HFFc6 (cell line): ENCODE data around the gene IFITM5. TPM values are rescaled to one million over a fixed set of nuclear protein-coding genes. Genes with fewer than 3 reads are reported as not detected.
A peak's percentile ranks its signal among the peaks of the same experiment; 100 is the strongest.

Experiments used
- DNase-seq: peaks from one replicate; pipeline ENCODE4 v3.0.0-alpha.2; 2018
- H3K27ac Mint-ChIP-seq: 2 replicates; pipeline ENCODE4 v1.8.0; 2020; ENCODE audit warnings: mild to moderate bottlenecking, mixed read lengths
- H3K27me3 Mint-ChIP-seq: 2 replicates; pipeline ENCODE4 v1.8.0; 2021; ENCODE audit warnings: mild to moderate bottlenecking, moderate library complexity, mixed read lengths; ENCODE audit not compliant: insufficient read depth
- H3K36me3 Mint-ChIP-seq: 2 replicates; pipeline ENCODE4 v1.8.0; 2021; ENCODE audit warnings: low read depth, mixed read lengths
- H3K4me1 Mint-ChIP-seq: 2 replicates; pipeline ENCODE4 v1.8.0; 2020; ENCODE audit warnings: low read depth, mixed read lengths
- H3K4me3 Mint-ChIP-seq: 2 replicates; pipeline ENCODE4 v1.8.0; 2020; ENCODE audit warnings: mild to moderate bottlenecking, moderate library complexity, mixed read lengths
- H3K9me3 Mint-ChIP-seq: 2 replicates; pipeline ENCODE4 v1.8.0; 2020; ENCODE audit warnings: mild to moderate bottlenecking, mixed read lengths
- total RNA-seq, 6 experiments: library from RNA; stranded (reverse); fragmentation: NEBNext Ultra II Directional; extraction: Animal tissue kit (Norgen Biotek cat#: 25700); gene quantifications; 2 replicates in 1 of 6; 3 replicates in 5 of 6; pipeline ENCODE4 v1.2.3, GENCODE V29; 2021
- TF ChIP-seq, protein P1 (sequence below): fragments of 200-600 bp; sonication (generic); IDR thresholded peaks from 2 replicates; pipeline ENCODE4 v1.5.0; 2021; ENCODE audit warnings: antibody characterized with exemption, mild to moderate bottlenecking

Gene IFITM5
- total RNA-seq, 6 experiments from 2014 or later, result not detected

DNA sequence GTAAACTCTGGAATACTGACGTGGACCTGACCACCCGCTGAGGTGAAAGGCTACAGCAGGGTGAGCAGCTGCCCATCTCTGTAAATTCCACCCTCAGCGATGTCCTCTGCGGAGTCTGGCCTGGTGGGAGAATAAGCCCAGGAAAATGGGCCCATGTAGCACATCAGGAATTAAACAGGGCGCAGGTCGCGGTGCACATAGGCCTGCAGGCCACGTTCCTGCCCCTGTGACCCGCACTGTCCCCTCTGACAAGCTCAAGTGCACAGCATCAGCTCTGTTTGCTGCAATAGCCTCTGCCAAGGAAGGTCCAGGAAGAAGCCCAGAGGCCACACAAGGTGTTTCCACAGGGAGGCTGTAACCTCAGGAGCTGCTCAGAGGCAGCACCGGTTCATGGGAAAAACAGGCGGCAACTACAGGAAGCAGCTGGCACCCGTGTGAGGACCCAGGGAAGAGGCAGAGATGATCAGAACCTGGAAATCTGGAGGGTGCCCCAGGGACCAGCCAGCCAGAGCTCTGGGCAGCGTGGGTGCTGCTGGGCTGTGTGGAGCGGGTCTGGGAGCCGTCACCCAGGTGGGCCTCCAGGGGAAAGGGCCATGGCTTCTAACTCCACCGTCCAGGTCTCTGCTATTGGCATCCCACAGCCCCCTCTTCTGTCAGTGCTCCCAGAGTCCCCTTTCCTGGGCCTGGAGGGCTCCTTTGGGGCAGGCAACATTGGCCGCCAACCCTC lies 7.5 kb upstream of the IFITM5 start:
- Mint-ChIP-seq H3K27me3 (peaks cover 2% of the 10 kb centered on the region; the same call in 1 of the 2 replicates), H3K36me3 (peaks cover 8% of the 10 kb centered on the region; the same call in 1 of the 2 replicates), H3K9me3 (no peaks in the 10 kb centered on the region), H3K4me1 (peaks cover 23% of the 10 kb centered on the region), H3K27ac (peak overlapping the region; percentile 93; the same call in 1 of the 2 replicates), H3K4me3 (no peak overlapping the region)
- DNase-seq, result no peak
- TF ChIP-seq, protein P1, sequence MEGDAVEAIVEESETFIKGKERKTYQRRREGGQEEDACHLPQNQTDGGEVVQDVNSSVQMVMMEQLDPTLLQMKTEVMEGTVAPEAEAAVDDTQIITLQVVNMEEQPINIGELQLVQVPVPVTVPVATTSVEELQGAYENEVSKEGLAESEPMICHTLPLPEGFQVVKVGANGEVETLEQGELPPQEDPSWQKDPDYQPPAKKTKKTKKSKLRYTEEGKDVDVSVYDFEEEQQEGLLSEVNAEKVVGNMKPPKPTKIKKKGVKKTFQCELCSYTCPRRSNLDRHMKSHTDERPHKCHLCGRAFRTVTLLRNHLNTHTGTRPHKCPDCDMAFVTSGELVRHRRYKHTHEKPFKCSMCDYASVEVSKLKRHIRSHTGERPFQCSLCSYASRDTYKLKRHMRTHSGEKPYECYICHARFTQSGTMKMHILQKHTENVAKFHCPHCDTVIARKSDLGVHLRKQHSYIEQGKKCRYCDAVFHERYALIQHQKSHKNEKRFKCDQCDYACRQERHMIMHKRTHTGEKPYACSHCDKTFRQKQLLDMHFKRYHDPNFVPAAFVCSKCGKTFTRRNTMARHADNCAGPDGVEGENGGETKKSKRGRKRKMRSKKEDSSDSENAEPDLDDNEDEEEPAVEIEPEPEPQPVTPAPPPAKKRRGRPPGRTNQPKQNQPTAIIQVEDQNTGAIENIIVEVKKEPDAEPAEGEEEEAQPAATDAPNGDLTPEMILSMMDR, result no peak

DNA sequence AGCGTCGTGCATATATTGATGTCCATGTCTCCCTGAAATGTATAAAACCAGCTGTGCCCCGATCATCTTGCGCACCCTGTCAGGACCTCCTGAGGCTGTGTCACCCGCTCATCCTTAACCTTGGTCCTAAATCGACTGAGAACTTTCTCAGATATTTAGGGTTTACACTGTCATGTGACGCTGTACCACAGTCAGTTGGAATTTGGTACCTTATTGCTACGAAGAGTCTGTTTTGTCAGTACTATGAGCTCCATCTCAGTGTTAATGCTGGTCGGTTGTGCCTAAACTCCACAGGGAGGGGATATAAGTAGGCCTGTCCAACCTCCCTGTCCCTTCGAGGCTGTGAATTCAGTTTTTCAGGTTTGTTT lies 6.5 kb upstream of the IFITM5 start:
- H3K27ac Mint-ChIP-seq, result no peak overlapping the region
- peaks cover 21% of the 10 kb centered on the region for H3K4me1 Mint-ChIP-seq
- no peak for DNase-seq
- no peaks in the 10 kb centered on the region for H3K9me3 Mint-ChIP-seq
- TF ChIP-seq, protein P1, result no peak
- H3K4me3 Mint-ChIP-seq, result no peak overlapping the region
- peaks cover 8% of the 10 kb centered on the region; the same call in 1 of the 2 replicates for H3K36me3 Mint-ChIP-seq
- peaks cover 4% of the 10 kb centered on the region; the same call in 1 of the 2 replicates for H3K27me3 Mint-ChIP-seq

DNA sequence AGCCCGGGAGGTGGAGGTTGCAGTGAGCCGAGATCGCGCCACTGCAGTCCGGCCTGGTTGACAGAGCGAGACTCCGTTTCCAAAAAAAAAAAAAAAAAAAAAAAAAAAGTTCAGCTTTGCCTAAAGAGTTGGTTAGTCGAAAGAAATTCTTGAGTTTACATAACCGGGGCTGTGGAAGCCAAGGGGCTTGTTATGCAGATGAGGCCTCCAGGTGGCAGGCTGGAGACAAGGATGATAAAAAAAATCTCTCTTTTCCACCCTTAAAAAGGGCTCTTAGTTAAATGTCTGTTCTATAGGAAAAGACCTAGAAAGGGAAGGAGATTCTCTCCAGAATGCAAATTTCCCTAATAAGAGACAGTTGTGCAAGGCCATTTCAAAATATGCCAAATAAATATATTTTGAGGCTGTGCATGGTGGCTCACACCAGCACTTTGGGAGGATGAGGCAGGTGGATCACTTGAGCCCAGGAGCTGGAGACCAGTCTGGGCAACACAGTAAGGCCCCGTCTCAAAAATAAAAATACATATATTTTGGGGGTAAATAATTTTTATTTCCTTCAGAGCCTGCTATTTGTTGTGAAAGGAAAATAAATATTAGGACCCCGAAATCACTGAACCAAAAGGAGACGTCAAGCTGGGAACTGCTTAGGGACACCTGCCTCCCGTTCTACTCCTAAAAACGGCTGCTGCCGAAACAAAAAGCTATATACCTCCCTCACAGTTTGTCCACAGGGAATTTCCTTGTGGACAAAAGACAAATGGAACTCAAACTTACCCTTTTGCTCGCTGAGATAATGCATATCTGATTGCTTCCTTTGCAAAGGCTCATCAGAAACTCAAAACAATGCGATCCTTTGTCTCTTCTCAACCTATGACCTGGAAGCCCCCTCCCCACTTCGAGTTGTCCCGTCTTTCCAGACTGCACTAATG lies 5.9 kb upstream of the IFITM5 start:
- Mint-ChIP-seq H3K4me1 (peaks cover 21% of the 10 kb centered on the region), H3K4me3 (no peak overlapping the region), H3K36me3 (peaks cover 8% of the 10 kb centered on the region; the same call in 1 of the 2 replicates), H3K27me3 (peaks cover 7% of the 10 kb centered on the region; the same call in 1 of the 2 replicates), H3K9me3 (no peaks in the 10 kb centered on the region), H3K27ac (no peak overlapping the region)
- peak; percentile 63 for DNase-seq
- TF ChIP-seq, protein P1, result peak; percentile 74

DNA sequence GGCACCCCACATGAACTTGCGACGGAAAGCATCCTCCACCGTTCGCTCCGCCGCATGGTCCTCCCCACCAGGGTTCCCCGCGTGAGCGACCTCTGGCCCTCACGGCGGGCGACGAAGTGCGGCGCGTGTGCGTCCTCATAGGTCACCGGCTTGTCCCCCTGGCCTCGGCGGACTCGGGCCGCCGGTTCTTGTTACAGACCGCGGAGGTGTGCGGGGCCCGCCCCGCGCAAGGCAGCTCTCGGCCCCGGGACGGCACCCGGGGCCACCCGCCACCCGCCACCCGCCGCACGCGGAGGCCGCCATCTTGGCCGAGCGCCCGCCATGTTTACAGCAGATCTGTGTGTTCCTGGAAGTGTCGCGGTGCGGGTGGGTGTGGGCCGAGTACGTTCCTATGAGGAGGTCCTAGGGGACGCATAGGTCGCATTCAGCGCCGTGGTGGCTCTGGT lies 4.8 kb upstream of the IFITM5 start:
- peaks cover 5% of the 10 kb centered on the region for H3K27me3 Mint-ChIP-seq
- no peak for DNase-seq
- H3K4me1 Mint-ChIP-seq, result peaks cover 11% of the 10 kb centered on the region
- H3K27ac Mint-ChIP-seq, result no peak overlapping the region
- peaks cover 1% of the 10 kb centered on the region; the same call in 1 of the 2 replicates for H3K36me3 Mint-ChIP-seq
- H3K9me3 Mint-ChIP-seq, result no peaks in the 10 kb centered on the region
- TF ChIP-seq, protein P1, result no peak
- no peak overlapping the region for H3K4me3 Mint-ChIP-seq

DNA sequence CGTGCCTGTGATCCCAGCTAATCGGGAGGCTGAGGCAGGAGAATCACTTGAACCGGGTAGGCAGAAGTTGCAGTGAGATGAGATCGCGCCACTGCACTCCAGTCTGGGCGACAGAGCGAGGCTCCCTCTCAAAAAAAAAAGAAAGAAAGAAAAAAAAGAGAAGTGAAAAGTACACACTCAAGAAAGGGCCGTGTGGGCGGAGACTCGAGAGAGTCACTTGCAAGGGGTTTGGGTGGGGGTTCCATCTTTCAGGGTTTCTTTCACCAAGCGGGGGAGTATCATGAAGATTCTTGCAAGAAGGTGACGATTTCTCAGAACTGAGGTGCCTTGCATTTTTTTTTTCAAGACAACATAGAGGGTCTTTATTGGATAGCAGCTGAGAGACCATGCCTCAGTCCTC lies 4.0 kb upstream of the IFITM5 start:
- H3K27me3 Mint-ChIP-seq, result peaks cover 5% of the 10 kb centered on the region
- no peak overlapping the region for H3K27ac Mint-ChIP-seq
- TF ChIP-seq, protein P1, result no peak
- H3K4me1 Mint-ChIP-seq, result peaks cover 7% of the 10 kb centered on the region
- DNase-seq, result no peak
- H3K4me3 Mint-ChIP-seq, result no peak overlapping the region
- H3K9me3 Mint-ChIP-seq, result no peaks in the 10 kb centered on the region
- H3K36me3 Mint-ChIP-seq, result no peaks in the 10 kb centered on the region
